SK-N-SH (cell line): ENCODE data around the gene SLC17A2. TPM values are rescaled to one million over a fixed set of nuclear protein-coding genes. Genes with fewer than 3 reads are reported as not detected.

Experiments used
- CTCF ChIA-PET: fragments of 300-600, 350-600 bp; formaldehyde crosslinking; extraction: SDS; loops from one replicate; lab custom pipeline; 2021; lab: Yijun Ruan, JAX
- POLR2A ChIA-PET: fragments of 350-600 bp; sonication (Branson Sonifier 250); formaldehyde crosslinking; extraction: SDS; loops from one replicate; lab custom pipeline; 2020; ENCODE audit warnings: antibody characterized with exemption, inconsistent platforms; lab: Yijun Ruan, JAX
- DNase-seq: peaks from one replicate; pipeline ENCODE4 v3.0.0; 2012
- H2AFZ ChIP-seq: fragments of 200-600 bp; sonication (generic); 2 replicates; pipeline ENCODE4 v1.8.1; 2016; ENCODE audit warnings: antibody characterized with exemption, mild to moderate bottlenecking, low read depth
- H3F3A ChIP-seq: fragments of 200-600 bp; sonication (generic); replicated peaks from 2 replicates; pipeline ENCODE3; 2016; ENCODE audit warnings: antibody characterized with exemption, mild to moderate bottlenecking; ENCODE audit not compliant: insufficient read depth
- H3K27ac ChIP-seq, 2 experiments: fragments of 200-500 bp in 1 of 2; fragments of 200-600 bp in 1 of 2; sonication (Bioruptor generic) in 1 of 2; sonication (generic), shearing (Covaris generic) in 1 of 2; 2 replicates each; pipeline versions ENCODE4 v1.5.1 to v1.6.1; 2014 to 2016; ENCODE audit warnings: low read depth in 2 of 2, inconsistent platforms in 1 of 2, low read length in 1 of 2, mild to moderate bottlenecking in 1 of 2, mixed read lengths in 1 of 2
- H3K27me3 ChIP-seq: fragments of 200-600 bp; sonication (generic), shearing (Covaris generic); 2 replicates; pipeline ENCODE4 v1.6.1; 2016; ENCODE audit warnings: mixed run types; ENCODE audit not compliant: insufficient read depth
- H3K36me3 ChIP-seq, 2 experiments: fragments of 200-500 bp in 1 of 2; fragments of 200-600 bp in 1 of 2; sonication (Bioruptor generic) in 1 of 2; sonication (generic) in 1 of 2; replicated peaks in 1 of 2; 2 replicates each; pipeline versions ENCODE3 to v1.5.1; 2014 to 2016; ENCODE audit warnings: low read length in 1 of 2, mild to moderate bottlenecking in 1 of 2; ENCODE audit not compliant: insufficient read depth in 2 of 2, control insufficient read depth in 1 of 2
- H3K4me1 ChIP-seq, 2 experiments: fragments of 200-500 bp in 1 of 2; fragments of 200-600 bp in 1 of 2; sonication (Bioruptor generic) in 1 of 2; sonication (generic), shearing (Covaris generic) in 1 of 2; 2 replicates each; pipeline versions ENCODE4 v1.5.1 to v1.6.1; 2014 to 2016; ENCODE audit warnings: low read depth in 1 of 2, low read length in 1 of 2, mixed run types in 1 of 2; ENCODE audit not compliant: insufficient read depth in 2 of 2, control insufficient read depth in 1 of 2
- H3K4me2 ChIP-seq: fragments of 200-600 bp; sonication (generic), shearing (Covaris generic); 2 replicates; pipeline ENCODE4 v1.6.1; 2017; ENCODE audit warnings: mixed run types
- H3K4me3 ChIP-seq, 2 experiments: fragments of 200-500 bp in 1 of 2; fragments of 200-600 bp in 1 of 2; sonication (Bioruptor generic) in 1 of 2; sonication (generic), shearing (Covaris generic) in 1 of 2; 2 replicates each; pipeline versions ENCODE4 v1.5.1 to v1.8.1; 2014 to 2016; ENCODE audit warnings: low read depth in 2 of 2, inconsistent platforms in 1 of 2, low read length in 1 of 2, mild to moderate bottlenecking in 1 of 2, mixed read lengths in 1 of 2, moderate library complexity in 1 of 2
- H3K79me2 ChIP-seq: fragments of 200-600 bp; sonication (generic); 2 replicates; pipeline ENCODE4 v1.8.1; 2017; ENCODE audit warnings: mild to moderate bottlenecking; ENCODE audit not compliant: insufficient read depth
- H3K9ac ChIP-seq: fragments of 200-600 bp; sonication (generic); 2 replicates; pipeline ENCODE4 v1.6.1; 2017; ENCODE audit warnings: mixed run types
- H3K9me2 ChIP-seq: fragments of 200-600 bp; sonication (generic); 2 replicates; pipeline ENCODE4 v1.6.1; 2017; ENCODE audit warnings: mixed run types
- H3K9me3 ChIP-seq: fragments of 200-600 bp; sonication (generic); 2 replicates; pipeline ENCODE4 v1.6.1; 2017; ENCODE audit warnings: mixed run types, mild to moderate bottlenecking, moderate library complexity
- H4K20me1 ChIP-seq: fragments of 200-600 bp; sonication (generic); 2 replicates; pipeline ENCODE4 v1.6.1; 2017; ENCODE audit warnings: mild to moderate bottlenecking, mixed run types; ENCODE audit not compliant: insufficient read depth
- CHD2 ChIP-seq: fragments of 150-350 bp; IDR thresholded peaks from 2 replicates; pipeline ENCODE4 v1.6.1; 2018; ENCODE audit warnings: low read length; ENCODE audit not compliant: partially characterized antibody
- EP300 ChIP-seq, 2 experiments: IDR thresholded peaks; 2 replicates each; pipeline versions ENCODE4 v1.4.0 to v1.6.1; 2012; ENCODE audit warnings: borderline replicate concordance in 1 of 2, low read depth in 1 of 2, low read length in 1 of 2
- EZH2phosphoT487 ChIP-seq: fragments of 200-600 bp; sonication (generic); IDR thresholded peaks from 2 replicates; pipeline ENCODE4 v1.6.1; 2017; ENCODE audit warnings: low read depth, mixed run types, mild to moderate bottlenecking, antibody characterized with exemption, moderate library complexity, borderline replicate concordance
- FOSL2 ChIP-seq: IDR thresholded peaks from 2 replicates; pipeline ENCODE4 v1.4.0; 2012; ENCODE audit warnings: low read depth, mild to moderate bottlenecking, moderate library complexity, borderline replicate concordance
- FOXJ3 ChIP-seq: sonication (generic); formaldehyde crosslinking; IDR thresholded peaks from 2 replicates; pipeline ENCODE4 v1.5.1; 2020; ENCODE audit warnings: mild to moderate bottlenecking, missing genetic modification reagents
- IRF3 ChIP-seq: fragments of 150-350 bp; IDR thresholded peaks from 2 replicates; pipeline ENCODE4 v1.6.1; 2016; ENCODE audit warnings: mild to moderate bottlenecking, low read depth, low read length
- MXI1 ChIP-seq: IDR thresholded peaks from 2 replicates; pipeline ENCODE4 v1.6.1; 2012; ENCODE audit warnings: mild to moderate bottlenecking, low read depth, low read length, improper control_type of control experiment
- NRF1 ChIP-seq: IDR thresholded peaks from 2 replicates; pipeline ENCODE4 v1.6.1; 2012; ENCODE audit warnings: low read depth, mild to moderate bottlenecking, low read length
- PBX3 ChIP-seq: IDR thresholded peaks from 2 replicates; pipeline ENCODE4; 2012
- RCOR1 ChIP-seq: fragments of 150-350 bp; IDR thresholded peaks from 2 replicates; pipeline ENCODE4 v1.6.1; 2017; ENCODE audit warnings: antibody characterized with exemption, low read length
- REST ChIP-seq: IDR thresholded peaks from 2 replicates; pipeline ENCODE4 v1.6.1; 2012; ENCODE audit warnings: mild to moderate bottlenecking, low read depth, low read length, moderate library complexity
- RFX5 ChIP-seq: IDR thresholded peaks from 2 replicates; pipeline ENCODE4 v1.6.1; 2012; ENCODE audit warnings: mild to moderate bottlenecking, improper control_type of control experiment, low read length
- RXRA ChIP-seq: IDR thresholded peaks from 2 replicates; pipeline ENCODE4 v1.4.0; 2012; ENCODE audit warnings: low read depth, mild to moderate bottlenecking, borderline replicate concordance
- USF1 ChIP-seq: IDR thresholded peaks from 2 replicates; pipeline ENCODE4 v1.4.0; 2012; ENCODE audit warnings: low read depth, borderline replicate concordance
- YY1 ChIP-seq: IDR thresholded peaks from 2 replicates; pipeline ENCODE4 v1.4.0; 2012; ENCODE audit warnings: low read depth, mild to moderate bottlenecking
- polyA plus RNA-seq, 3 experiments: library from polyadenylated mRNA; depleted of rRNA; stranded (reverse); fragments of >200 nt; gene quantifications; 2 replicates each; pipeline ENCODE4 v1.2.3, GENCODE V29; 2012
- TF ChIP-seq, protein P1 (sequence below): fragments of 150-350 bp; IDR thresholded peaks from 2 replicates; pipeline ENCODE4 v1.6.1; 2017; ENCODE audit warnings: antibody characterized with exemption, low read length, low read depth, borderline replicate concordance
- TF ChIP-seq, protein P2 (sequence below): IDR thresholded peaks from 2 replicates; pipeline ENCODE4 v1.4.0; 2012; ENCODE audit warnings: low read depth, borderline replicate concordance

Gene SLC17A2
- polyA plus RNA-seq, 1 of the 3 experiments (the other 2 are of a cell fraction), result not detected

DNA sequence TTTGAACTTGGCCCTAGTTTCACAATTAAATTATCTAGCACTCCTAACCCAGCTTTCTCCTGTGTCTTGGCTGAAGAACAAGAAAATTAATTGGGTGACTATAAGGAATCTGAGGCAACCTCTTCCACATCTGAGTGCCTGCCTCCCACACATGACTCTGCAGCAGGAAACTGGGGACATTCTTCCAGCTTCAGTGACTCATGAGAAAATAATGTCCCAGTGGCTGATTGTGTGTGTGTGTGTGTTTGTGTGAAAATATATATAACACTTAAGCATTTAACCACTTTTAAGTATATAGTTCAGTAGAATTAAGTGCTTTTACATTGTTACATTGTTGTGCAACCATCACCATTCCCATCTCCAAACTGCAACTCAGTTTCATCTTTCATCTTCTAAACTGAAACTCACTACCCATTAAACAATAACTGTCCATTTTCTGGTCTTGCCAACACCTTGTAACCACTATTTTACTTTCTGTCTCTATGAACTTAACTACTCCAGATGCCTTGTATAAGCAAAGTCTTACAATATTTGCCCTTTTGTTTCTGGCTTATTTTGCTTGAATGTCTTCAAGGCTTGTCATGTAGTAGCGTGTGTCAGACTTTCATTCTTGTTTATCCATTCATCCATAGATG, 40.8 kb upstream of the SLC17A2 start (continued):
- TF ChIP-seq, protein P1, sequence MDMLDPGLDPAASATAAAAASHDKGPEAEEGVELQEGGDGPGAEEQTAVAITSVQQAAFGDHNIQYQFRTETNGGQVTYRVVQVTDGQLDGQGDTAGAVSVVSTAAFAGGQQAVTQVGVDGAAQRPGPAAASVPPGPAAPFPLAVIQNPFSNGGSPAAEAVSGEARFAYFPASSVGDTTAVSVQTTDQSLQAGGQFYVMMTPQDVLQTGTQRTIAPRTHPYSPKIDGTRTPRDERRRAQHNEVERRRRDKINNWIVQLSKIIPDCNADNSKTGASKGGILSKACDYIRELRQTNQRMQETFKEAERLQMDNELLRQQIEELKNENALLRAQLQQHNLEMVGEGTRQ, result no peak
- TF ChIP-seq CHD2 (no peak), REST (no peak), MXI1 (no peak)

GRCh38 chr6:25968769-25969168, 38.3 kb upstream of the SLC17A2 start:
- Histone ChIP-seq H3K4me3 (no peak overlapping the region), H3K9ac (no peak overlapping the region), H3K27me3 (no peaks in the 10 kb centered on the region), H3K79me2 (no peaks in the 10 kb centered on the region), H3K9me2 (no peaks in the 10 kb centered on the region), H3F3A (no peaks in the 10 kb centered on the region), H3K4me2 (no peak overlapping the region), H3K9me3 (no peaks in the 10 kb centered on the region), H3K36me3 (peaks cover 3 to 23% of the 10 kb centered on the region in 2 experiments), H3K27ac (no peak overlapping the region), H3K4me1 (peaks cover 0 to 16% of the 10 kb centered on the region in 2 experiments; a peak in 2 of 4 replicates), H4K20me1 (no peaks in the 10 kb centered on the region), H2AFZ (no peak overlapping the region)
- ChIA-PET CTCF (interaction anchor here (1.0 to 3.4 kb wide), 3 partner anchors 24 to 35 kb away, joined by 3 to 11 read pairs (median 3); no protein-coding TSS in a partner anchor), POLR2A (no interaction called here)
- DNase-seq, result no peak
- TF ChIP-seq FOSL2, result no peak
- TF ChIP-seq IRF3, result no peak
- TF ChIP-seq, protein P1, result no peak
- TF ChIP-seq RCOR1, result no peak
- TF ChIP-seq FOXJ3, result no peak
- no peak for TF ChIP-seq RFX5
- no peak for TF ChIP-seq RXRA
- no peak for TF ChIP-seq USF1
- no peak for TF ChIP-seq NRF1
- TF ChIP-seq, protein P2, sequence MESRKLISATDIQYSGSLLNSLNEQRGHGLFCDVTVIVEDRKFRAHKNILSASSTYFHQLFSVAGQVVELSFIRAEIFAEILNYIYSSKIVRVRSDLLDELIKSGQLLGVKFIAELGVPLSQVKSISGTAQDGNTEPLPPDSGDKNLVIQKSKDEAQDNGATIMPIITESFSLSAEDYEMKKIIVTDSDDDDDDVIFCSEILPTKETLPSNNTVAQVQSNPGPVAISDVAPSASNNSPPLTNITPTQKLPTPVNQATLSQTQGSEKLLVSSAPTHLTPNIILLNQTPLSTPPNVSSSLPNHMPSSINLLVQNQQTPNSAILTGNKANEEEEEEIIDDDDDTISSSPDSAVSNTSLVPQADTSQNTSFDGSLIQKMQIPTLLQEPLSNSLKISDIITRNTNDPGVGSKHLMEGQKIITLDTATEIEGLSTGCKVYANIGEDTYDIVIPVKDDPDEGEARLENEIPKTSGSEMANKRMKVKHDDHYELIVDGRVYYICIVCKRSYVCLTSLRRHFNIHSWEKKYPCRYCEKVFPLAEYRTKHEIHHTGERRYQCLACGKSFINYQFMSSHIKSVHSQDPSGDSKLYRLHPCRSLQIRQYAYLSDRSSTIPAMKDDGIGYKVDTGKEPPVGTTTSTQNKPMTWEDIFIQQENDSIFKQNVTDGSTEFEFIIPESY, result no peak
- no peak for TF ChIP-seq EP300 (IDR thresholded peaks at IDR 0.05; ENCODE audit: borderline replicate concordance in 1 of 2, low read depth in 1 of 2, low read length in 1 of 2)
- TF ChIP-seq EZH2phosphoT487, result no peak
- no peak for TF ChIP-seq PBX3
- TF ChIP-seq YY1, result no peak
